ENCODE data around the gene NKRF.
"Not testable (repeated sequence)": the region's sequence is repeated elsewhere in the genome, so short reads cannot be mapped to it uniquely, and the experiment has no call there.

Gene NKRF

DNA sequence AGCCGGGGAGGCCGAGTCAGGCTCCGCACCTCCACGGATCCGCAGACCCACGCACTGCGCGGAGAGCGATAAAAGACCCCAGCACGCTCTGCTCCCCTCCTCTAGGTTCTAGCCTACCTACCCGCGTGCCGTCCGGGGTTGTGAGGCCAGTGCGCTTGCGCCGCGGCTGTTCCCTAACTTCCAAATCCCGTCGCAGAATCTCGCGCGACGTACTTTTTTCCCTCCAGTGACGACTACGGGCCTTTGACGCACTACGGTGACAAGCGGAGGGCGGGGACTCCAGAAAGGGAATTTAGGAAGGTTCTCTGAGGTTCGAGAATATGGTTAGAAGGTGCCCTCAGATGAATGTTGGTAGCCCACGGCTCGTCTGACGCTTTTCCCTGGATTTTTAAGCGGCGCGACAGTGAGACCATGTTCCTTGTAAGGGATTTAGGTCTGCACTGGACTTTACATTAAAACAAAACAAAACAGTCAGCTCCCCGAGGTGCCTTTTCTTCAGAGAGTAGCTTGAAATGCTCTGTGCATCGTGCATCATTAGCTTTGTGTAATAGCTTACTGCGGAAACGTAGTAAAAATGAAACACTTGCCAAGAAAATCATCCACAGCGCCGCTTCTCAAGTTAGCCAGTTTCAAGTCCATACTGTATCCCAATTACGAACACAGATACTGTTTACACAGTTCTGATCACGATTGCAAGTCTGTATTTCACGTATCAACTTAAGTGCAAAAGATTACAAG, at the start of gene NKRF:
NKRF (minus strand) TSS at position 145 of the 738 bp plus-strand sequence.
- peak; percentile 82 for DNase-seq (ENCODE audit: low read depth)

DNA sequence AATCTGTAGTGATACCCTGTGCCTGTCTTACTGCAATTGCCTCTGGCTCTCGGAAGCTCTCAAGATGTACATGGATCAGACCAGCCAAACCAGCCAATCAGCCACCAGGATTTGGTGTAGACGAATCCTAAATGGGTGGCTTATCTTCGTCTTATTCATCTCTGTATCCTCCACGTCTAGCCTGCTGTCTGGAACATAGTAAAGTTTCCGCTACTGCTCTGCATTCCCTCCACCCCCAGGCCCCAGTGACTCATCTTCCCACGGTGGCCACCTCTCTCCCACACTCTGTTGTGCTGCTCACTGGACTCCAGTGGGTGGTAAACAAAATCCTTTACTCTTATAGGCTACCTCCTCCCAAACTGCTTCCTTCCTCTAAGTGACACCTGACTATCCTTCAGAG, 48.9 kb upstream of the NKRF start:
- DNase-seq (ENCODE audit: low read depth), result no peak

DNA sequence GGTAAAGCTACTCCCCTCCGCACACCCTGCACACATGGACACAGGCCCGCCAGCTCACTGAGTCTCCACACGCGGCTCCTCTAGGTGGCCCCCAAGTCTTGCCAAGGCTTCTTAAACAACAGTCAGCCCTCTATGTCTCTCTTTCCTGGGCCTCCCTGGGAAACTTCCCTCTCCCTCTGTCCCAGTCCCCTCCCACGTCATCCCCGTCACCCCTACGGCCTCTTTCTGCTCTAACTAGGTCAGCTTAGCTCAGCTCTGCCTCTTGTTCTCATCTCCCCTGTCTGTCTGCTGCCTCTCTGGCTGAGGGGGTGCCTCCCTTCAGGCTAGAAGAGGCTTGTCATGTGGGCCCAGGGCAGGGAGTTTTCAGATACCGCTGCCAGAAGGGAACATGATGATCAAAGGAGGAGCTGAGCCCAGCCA, 47.9 kb upstream of the NKRF start:
- DNase-seq (ENCODE audit: low read depth), result no peak

DNA sequence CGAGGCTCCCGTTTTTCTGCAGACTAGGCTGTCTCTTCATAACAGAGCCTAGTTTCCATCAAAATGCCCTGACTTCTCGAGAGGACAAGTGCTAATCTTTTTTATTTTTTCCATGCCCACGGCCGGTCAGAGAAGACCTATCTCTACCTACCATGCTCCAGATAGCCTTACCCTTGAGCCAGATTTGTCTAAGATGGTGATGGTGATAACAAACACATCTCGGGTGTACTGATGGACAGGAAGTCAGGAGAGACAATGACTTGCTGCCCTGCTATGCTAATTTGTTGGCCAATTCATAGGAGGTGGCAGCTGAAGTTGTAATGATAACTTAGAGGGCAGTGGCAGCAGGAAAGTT, 42.2 kb upstream of the NKRF start:
- DNase-seq (ENCODE audit: low read depth), result no peak

DNA sequence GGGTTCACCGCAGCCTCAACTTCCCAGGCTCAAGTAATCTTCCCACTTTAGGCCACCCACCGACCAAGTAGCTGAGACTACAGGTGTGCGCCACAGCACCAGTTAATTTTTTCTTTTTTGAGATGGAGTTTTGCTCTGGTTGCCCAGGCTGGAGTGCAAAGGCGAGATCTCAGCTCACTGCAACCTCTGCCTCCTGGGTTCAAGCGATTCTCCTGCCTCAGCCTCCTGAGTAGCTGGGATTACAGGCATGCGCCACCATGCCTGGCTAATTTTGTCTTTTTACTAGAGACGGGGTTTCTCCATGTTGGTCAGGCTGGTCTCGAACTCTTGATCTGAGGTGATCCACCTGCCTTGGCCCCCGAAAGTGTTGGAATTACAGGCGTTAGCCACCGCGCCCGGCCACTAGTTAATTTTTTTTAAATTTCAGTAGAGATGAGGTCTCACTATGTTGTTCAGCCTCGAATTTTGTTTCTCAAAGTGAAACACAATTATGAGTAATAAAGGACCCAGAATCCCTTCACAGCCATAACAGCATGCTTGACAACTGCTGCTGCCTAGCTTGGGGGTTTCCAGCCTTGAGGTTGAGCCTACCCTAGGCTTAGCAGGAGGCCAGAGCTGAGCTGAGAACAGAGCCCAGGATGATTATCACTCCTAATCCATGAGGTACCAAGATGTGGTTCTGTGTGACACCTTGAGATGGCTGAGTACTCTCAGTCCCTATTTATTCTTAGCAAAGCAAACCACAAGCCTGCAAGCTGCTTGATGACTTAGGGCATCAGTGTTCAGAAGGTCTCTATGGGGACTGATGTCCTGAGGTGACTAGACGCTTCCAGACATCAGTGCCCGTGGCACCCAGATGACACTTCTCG, 41.6 kb upstream of the NKRF start:
- DNase-seq (ENCODE audit: low read depth), result no peak

DNA sequence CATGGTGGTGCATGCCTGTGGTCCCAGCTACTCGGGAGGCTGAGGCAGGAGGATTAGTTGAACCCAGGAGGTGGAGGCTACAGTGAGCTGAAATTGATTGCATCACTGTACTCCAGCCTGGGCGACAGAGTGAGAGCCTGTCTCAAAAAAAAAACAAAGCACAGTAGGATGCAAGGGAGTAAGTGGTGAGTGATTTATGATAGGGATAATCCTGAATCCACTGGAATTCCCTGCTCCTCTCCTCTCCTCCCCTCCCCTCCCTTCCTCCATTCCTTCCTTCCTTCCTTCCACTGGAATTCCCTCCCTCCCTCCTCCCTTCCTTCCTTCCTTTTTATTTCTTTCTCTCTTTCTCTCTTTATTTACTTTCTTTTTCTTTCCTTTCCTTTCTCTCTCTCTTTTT, 40.9 kb upstream of the NKRF start:
- DNase-seq (ENCODE audit: low read depth), result no peak

DNA sequence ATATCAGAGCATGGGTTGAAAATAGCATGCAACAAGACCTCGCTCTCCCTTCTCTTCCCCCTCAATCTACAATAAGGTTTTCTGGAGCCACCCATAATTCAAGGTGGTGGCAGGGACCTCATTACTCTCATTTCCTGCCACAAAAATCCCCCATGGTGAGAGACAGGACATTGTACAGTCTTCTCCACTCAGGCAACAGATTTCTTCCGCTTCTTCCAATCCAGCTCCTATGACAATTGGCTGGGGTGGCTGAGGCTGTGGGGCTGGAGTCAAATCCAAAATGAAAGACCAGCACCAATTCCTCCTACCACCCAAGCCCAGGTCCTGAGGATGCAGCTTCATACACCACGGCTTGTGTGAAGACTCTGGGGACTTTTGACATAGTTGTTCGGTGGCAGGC, 40.3 kb upstream of the NKRF start:
- DNase-seq (ENCODE audit: low read depth), result no peak

DNA sequence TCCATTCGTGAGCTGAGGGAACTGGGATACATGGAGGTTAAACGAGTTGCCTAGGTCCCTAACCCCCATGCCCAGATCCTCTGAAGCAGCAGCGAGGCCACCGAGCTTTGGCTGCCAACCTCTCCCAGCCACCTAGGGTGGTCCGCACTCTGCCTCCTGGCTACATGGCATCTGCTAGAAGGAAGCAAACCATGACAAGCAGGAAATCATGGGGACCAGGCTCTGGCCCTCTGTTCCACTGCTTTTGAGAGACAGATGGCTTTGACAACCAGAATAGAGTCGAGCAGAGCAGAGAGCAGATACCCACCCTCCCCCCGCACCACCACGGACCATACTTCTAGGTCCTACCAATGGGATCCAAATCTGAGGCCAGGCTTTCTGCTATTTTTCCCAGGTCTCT, 37.5 kb upstream of the NKRF start:
- no peak for DNase-seq (ENCODE audit: low read depth)

DNA sequence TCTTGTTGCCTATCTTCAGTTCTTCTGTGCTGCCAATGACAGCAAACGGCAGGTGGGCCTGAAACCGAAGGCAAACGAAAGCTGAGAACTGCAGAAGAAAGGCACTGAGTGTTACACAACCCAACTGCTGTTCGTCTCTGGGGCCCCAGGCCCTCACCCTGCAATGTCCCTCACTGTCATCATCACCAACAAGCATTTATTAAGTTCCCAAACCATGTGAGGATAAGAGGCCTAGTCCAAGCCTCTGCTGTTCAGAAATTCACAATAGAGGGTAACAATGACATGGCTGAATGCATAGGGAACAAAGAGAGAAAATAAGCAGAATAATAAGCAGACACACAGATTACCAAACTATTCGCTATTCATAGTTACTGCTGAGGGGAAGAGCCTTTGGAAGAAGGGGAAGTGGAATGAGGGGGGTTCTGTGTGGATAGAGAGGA, 34.5 kb upstream of the NKRF start:
- no peak for DNase-seq (ENCODE audit: low read depth)

DNA sequence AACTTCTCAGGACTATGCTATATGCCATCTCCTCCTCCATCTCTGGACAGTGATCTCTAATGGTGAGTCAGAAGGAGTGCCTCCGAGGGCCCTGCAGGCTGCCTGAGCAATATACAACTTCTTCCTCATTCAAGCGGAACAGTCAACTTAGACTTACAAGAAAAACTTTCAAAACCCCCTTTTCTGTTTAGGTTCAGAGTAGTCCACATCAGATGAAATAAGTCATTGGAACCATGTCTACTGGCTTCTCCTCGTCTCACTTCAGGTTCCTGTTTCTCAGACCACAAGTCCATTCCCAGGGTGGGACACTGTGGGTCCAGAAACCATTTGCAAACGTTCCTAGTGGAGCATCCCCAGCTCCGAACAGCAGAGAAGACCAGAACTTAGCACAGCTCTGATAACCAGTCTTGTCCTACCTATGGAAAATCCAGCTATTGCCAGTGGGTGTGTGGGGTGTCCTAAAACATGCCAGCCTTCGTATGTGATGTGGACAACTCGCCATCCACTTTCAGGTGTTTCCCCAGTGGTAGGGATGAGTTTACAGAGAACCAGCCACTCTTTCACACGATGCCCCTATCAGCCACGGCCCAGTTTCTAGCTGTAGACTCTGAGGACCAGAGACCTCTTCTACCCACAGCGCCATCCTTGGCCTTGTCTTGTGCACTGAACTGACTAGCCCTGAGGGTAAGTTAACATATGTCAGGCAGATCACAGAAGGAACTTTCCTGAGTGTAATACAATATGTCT, 32.7 kb upstream of the NKRF start:
- DNase-seq (ENCODE audit: low read depth), result no peak

DNA sequence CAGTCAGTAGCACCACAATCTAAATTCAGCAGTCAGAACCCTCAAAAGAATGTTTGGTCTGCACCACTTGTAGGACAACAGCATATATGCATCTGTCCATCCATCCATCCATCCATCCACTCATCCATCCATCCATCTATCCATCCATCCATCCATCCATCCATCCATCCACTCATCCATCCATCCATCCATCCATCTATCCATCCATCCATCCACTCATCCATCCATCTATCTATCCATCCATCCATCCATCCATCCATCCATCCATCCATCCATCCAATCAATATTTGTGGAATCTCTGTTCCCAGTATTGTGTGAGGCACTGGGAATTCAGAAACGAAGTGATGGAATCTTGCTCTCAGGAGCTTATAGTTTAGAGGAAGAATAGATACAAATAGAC, 31.2 kb upstream of the NKRF start:
- not testable (repeated sequence) for DNase-seq (ENCODE audit: low read depth)

DNA sequence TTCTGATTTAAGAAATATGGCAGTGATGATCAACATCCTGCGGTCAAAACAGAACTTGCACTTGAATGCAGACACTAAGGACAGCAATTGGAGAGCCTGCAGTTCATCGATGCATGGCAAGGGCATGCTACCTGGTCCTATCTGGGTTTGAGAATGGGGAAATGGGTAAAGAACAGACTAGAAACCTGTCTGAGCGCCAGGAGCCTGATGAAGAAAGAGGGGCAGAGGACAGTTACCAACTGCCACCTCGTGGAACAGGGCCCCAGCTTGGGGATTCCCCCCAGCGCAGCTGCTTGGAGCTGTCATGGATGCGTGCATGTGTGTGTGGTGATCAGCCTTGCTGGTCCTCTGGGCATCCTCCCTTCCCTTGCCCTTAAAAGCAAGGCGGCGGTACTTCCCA, 30.2 kb upstream of the NKRF start:
- no peak for DNase-seq (ENCODE audit: low read depth)

DNA sequence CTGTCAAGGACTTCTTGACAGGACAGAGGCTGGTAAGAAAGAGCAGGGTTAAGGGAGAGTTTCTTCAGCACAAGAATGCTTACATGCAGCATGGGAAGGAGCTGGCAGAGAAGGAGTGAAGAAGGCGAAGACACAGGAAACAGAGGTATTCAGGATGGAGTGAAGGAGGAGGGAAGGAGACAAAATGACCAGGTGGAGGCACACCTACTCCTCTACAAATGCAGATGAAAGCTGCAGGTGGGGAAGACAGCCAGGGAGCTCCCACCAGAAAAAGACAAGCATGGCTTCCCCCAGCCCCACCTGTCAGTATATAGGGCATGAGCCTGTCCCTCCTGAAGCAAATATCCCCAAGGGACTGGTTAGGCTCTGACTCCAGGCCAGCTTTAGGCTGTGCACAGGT, 29.6 kb upstream of the NKRF start:
- DNase-seq (ENCODE audit: low read depth), result no peak

DNA sequence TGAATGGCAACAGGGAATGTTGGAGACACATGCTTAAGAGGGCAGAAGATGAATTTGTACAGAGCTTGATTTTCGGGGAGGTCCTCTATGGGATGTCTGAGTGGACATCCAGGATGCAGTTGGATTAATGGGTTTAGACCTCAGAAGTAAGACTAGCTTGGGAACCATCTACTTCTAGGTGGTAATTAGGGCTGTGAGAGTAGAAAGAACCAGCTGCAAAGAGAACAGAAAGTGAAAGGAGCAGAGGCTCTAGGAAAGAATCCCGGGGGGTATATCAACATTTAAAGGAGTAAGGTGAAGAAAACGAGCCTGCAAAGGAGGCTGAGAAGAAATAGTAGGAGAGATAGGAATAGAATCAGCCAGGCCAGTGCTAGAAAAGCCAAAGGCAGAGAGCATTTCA, 29.0 kb upstream of the NKRF start:
- DNase-seq (ENCODE audit: low read depth), result no peak

DNA sequence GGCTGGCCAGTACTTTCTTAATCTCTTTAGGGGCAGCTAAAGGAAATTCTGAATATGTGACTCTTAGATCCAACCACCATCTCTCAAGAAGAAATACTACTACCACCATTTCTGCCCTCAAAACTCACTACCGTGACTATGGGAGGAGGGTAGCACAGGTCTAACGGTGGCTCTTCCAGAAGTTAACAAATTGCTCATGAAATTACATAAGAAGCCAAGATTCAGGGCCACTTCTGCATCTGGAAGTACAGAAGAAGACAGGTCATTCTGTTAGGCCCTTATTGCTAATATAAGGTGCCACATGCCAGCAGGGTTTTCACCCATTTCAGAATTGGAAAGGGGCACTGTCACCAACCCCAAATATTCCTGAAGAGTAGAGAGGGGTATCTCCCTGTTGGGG, 19.6 kb upstream of the NKRF start:
- no peak for DNase-seq (ENCODE audit: low read depth)

DNA sequence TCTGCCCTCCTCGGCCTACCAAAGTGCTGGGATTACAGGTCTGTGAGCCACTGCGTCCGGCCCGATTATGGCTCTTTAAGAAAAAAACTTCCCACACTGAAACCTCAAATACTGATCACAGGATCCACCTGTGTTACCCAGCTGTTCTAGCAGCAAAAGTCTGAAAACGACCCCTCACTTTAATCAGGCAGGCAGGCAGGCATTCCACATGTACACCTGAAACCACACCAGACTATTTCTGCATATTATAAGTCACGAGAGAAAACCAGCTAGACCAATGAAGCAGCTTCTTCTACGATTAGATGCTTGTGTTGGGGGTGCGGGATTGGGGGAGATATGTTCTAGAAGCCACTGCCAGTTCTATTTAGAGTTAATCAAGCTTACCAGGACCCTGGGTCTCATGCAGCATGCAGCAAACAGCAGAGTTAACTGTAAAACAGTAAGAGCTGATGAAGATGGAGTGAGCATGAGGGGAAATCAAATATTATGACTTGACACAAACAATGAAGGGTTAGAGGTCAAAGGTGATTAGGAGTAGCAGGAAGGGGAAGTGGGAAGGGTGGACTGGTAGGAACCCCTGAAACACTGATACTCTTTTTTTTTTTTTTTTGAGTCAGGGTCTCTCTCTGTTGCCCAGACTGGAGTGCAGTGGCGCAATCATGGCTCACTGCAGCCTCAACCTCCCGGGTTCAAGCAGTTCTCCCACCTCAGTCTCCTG, 18.9 kb upstream of the NKRF start:
- DNase-seq (ENCODE audit: low read depth), result no peak

DNA sequence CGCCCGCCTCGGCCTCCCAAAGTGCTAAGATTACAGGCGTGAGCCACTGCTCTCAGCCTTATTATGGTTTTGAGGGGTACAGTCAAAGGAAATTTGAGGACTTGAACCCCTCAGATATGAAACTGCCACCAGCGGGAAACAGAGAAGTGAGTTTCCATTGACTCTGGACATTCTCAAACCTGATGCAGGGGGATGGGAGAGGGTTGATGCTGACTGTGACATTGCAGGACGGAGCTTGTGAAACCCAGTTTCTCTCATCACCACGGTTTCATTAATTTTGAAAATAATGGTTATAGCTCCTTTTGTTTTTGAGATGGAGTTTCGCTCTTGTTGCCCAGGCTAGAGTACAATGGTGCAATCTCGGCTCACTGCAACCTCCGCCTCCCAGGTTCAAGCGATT, 18.2 kb upstream of the NKRF start:
- no peak for DNase-seq (ENCODE audit: low read depth)

DNA sequence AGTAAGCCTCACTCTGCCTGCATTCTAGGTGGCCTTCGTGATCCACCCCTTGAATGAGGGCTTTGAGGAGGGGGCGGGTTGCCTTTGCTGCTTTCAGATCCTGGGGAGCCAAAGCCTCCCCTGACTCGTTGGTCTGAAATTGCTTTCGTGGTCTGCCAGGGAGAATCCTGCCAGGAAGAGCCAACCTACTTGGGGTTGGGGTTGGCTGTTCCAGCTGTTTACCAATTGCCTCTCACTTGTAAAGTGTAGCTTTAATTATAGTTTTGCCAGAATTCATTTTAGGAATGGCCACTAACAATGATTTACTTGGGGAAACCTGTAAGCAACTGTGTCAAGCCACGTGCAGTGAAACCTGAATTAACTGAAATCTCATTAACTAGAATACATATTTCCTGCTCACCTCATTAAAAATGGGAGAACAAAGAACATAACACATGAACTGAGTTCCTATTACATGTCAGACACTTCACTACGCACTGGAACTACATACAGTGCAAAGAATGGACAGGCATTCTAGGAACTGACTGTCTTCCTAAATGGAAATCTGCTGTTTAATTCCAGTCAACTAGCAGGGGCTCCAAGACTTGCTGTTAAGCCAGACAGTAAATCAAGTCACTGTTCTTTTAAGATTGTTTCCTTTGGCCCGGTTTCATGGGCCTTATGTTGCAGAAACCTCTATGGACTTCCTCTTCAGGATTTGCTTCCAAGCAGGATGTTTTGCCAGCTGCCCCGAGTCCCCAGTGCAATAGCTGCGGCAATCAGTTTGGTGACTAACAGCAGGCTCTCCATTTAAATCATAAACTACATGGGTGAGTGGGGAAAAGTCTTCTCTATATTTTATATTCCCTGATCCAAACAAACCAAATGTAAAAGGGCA, 16.4 kb upstream of the NKRF start:
- DNase-seq (ENCODE audit: low read depth), result peak; percentile 32

DNA sequence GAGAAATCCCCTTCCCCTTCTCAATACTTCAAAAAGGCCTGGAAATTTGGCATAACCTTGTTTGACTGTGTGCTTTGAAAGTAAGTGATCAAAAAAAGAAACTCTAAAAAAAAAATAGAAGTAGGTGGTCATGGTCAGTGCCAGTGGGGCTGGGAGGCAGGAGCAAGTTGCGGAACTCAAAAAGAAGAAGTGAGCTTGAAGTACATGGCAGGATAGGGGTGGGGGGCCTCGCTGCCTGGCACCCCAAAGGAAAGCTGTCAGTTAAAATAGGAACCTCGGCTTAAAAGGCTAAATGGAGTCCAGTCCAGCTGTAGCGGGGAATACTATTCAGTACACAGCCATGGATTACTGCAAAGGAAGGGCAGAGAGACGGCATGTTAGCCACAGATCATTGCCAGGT, 12.2 kb upstream of the NKRF start:
- DNase-seq (ENCODE audit: low read depth), result no peak

DNA sequence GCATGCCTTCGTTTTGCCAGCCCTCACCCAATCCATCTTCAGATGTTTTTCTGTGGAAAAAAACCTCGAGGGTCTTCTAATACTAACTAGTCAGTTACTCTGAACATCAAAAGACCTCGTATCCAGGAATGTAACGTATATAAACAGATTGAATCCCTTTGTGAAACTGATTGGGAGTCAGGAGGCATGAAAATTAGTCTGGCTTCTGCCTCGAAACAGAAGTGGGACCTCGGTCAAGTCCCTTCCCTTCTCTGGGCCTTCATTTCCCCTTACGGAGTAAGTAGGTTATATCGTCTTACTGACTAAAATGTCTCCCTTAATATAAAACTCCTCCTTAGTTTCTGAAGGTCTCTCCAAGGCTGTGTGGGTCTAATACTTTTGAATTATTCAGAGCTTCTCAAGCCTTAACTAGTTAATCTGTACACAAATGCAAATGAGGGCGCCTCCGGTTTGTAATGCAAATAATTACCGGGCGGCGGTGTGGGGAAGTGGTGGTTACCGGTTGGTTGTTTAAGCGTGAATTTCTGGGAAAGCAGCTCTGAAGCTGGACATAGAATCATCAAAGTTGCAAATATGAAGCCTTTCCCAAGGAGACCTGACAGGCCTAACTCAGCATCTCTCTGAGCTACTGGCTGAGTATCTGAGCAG, 11.4 kb upstream of the NKRF start:
- DNase-seq (ENCODE audit: low read depth), result no peak

DNA sequence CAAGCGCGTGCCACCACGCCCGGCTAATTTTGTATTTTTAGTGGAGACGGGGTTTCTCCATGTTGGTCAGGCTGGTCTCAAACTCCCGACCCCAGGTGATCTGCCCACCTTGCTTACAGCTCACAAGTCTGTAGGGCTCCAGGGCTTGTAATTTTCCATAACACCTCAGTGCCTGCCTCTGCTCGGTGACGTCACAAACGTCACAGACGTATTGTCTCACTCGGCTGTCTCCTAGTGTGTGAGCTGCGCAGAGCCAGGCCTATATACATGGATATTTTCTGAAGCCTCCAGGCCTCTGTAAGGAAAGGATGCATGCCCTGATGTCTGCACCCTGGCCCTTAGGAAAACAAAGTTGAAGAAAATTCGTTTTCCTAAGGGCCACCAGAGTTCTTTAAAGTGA, 8.6 kb upstream of the NKRF start:
- DNase-seq (ENCODE audit: low read depth), result no peak

Data from fibroblast of the conjunctiva (primary cell).